Prostate gland (tissue), 2 donors: ENCODE measurements around the gene PCDHB10.
"Not testable (repeated sequence)": the region's sequence is repeated elsewhere in the genome, so short reads cannot be mapped to it uniquely, and the experiment has no call there.

Source experiments
- POLR2A ChIP-seq: fragments of 450-650 bp; IDR thresholded peaks from one replicate; pipeline ENCODE4 v1.6.1; 2016; ENCODE audit warnings: antibody characterized with exemption, mild to moderate bottlenecking
- POLR2AphosphoS5 ChIP-seq: sonication (generic); formaldehyde crosslinking; IDR thresholded peaks from one replicate; pipeline ENCODE4 v1.6.1; 2017; ENCODE audit warnings: antibody characterized with exemption
- TF ChIP-seq, protein P1 (sequence below), 4 experiments: fragments of 200-600 bp in 2 of 4; fragments of 450-650 bp in 2 of 4; sonication (generic) in 2 of 4; IDR thresholded peaks; 1 replicate in 3 of 4; 2 replicates in 1 of 4; pipeline ENCODE4 v1.5.1; 2016 to 2019; ENCODE audit warnings: antibody characterized with exemption in 4 of 4, mild to moderate bottlenecking in 2 of 4, moderate library complexity in 2 of 4

GRCh38 chr5:141224844-141225243, 32.7 kb downstream of the PCDHB10 start:
- not testable (repeated sequence) for TF ChIP-seq POLR2AphosphoS5, POLR2A
- TF ChIP-seq, protein P1, sequence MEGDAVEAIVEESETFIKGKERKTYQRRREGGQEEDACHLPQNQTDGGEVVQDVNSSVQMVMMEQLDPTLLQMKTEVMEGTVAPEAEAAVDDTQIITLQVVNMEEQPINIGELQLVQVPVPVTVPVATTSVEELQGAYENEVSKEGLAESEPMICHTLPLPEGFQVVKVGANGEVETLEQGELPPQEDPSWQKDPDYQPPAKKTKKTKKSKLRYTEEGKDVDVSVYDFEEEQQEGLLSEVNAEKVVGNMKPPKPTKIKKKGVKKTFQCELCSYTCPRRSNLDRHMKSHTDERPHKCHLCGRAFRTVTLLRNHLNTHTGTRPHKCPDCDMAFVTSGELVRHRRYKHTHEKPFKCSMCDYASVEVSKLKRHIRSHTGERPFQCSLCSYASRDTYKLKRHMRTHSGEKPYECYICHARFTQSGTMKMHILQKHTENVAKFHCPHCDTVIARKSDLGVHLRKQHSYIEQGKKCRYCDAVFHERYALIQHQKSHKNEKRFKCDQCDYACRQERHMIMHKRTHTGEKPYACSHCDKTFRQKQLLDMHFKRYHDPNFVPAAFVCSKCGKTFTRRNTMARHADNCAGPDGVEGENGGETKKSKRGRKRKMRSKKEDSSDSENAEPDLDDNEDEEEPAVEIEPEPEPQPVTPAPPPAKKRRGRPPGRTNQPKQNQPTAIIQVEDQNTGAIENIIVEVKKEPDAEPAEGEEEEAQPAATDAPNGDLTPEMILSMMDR (IDR thresholded peaks at IDR 0.05) = not testable (repeated sequence)
